G401 (cell line): Measurements from ENCODE around the gene PVRIG. TPM values are rescaled to one million over a fixed set of nuclear protein-coding genes. Genes with fewer than 3 reads are reported as not detected.
"Not testable (repeated sequence)": the region's sequence is repeated elsewhere in the genome, so short reads cannot be mapped to it uniquely, and the experiment has no call there.

ENCODE experiments used
- DNase-seq: peaks from one replicate; pipeline ENCODE4 v3.0.0-alpha.2; 2015; ENCODE audit warnings: low spot score
- in situ Hi-C: cut with HindIII; loops from 2 replicates; pipeline ENCODE4 v1.10.0; 2016; ENCODE audit warnings: low sequenced_read_pairs, mixed read lengths
- total RNA-seq: library from RNA; depleted of rRNA; stranded (reverse); fragments of >200 nt; shearing (Covaris generic); gene quantifications from 2 replicates; pipeline ENCODE4 v1.2.3, GENCODE V29; 2014

Gene PVRIG
- total RNA-seq, 1 experiment from 2014 or later, result not detected

DNA sequence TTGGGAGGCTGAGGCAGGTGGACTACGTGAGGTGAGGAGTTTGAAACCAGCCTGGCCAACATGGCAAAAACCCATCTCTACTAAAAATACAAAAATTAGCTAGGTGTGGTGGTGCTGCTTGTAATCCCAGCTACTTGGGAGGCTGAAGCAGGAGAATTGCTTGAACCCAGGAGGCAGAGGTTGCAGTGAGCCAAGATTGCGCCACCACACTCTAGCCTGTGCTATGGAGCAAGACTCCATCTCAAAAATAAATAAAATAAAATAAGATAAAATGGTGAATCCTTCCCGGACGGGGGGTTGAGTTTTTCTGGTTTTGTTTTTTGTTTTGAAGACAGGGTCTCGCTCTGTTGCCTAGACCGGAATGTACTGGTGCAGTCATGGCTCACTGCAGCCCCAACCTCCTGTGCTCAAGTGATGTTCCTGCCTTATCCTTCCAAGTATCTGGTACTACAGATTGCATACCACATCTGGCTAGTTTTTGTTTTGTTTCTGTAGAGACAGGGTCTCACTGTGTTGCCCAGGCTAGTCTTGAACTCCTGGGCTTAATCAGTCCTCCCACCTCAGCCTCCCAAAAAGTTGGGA is 27.4 kb upstream of the PVRIG start:
- in situ Hi-C loops, DNase-seq: not testable (repeated sequence)

DNA sequence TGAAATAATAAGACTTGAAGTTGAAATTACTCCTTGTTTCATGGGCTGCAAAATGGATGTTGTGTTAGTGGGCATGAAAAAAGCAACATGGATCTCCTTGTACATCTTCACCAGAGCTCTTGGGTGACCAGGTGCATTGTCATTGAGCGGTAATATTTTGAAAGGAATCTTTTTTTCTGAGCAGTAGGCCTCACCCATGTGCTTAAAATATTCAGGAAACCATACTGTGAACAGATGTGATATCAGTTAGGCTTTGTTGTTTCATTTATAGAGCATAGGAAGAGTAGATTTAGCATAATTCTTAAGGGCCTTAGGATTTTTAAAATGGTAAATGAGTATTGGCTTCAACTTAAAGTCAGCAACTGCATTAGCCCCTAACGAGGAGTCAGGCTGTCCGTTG is 26.8 kb upstream of the PVRIG start:
- in situ Hi-C loops, result no loop called here
- no peak for DNase-seq

DNA sequence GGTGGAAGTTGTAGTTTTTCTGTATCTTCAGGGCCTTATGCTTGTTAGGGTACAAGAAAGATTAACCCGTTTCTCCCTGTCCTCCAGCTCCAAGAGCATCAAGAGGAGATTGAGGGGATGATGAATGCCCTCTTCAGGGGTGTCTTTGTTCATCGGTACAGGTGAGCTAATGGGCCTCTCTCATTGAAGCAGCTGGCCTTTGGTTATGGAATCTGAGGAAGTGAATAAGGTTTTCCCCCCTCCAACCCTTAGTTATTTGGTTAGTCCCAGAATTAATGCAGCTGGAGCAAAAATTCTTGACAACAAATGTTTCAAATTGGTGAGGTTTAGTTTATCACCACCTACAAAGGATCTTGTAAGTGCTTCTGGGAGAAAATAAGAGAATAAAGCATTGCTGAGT is 24.5 kb upstream of the PVRIG start:
- DNase-seq, result no peak
- in situ Hi-C loops, result no loop called here

DNA sequence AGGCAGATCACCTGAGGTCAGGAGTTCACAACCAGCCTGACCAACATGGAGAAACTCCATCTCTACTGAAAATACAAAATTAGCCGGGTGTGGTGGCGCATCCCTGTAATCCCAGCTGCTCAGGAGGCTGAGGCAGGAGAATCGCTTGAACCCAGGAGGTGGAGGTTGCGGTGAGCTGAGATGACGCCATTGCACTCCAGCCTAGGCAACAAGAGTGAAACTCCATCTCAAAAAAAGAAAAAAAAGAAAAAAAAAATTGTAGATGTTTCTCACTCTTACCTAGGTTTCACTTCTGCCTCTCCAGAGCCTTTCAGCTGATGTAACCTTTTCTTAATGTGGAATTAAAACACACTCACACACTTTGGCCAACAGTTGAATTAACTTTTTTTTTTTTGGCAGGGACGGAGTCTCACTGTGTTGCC is 23.8 kb upstream of the PVRIG start:
- in situ Hi-C loops, result not testable (repeated sequence)

DNA sequence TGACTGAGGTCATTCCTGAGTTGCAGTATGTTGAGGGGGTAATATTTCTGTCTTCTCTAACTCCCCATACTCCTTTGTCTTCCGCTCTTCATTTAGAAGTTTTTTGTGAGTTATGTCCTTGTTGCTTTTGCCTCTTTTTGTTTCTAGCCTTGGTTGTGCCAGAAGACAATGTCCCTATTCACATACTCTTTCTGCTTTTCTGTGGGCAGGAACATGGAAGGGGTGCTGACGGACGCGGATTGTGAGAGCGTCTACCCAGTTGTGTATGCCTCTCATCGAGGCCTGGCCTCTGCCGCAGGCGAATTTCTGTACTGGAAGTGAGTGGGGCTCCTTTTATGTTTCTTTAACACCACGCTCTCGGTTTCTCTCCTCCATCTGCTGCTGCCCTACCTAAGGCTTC is 21.5 kb upstream of the PVRIG start:
- in situ Hi-C loops, result no loop called here

More for the DNA sequence above, 23.8 kb upstream of the PVRIG start:
- not testable (repeated sequence) for DNase-seq

DNA sequence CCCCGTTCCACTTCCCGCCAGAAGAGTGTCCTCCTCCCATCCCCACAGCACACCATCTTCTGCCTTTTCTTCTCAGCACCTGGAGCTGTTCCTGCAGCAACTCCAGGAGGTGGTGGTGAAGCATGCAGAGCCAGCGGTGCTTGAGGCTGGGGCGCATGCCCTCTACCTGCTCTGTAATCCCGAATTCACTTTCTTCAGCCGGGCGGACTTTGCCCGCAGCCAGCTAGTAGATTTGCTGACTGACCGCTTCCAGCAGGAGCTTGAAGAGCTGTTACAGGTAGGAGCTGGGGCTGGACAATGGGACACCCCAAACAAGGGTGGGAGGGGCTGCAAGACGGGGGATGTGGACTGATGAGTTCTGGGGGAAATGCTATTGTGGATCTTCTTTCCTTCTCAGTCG is 19.1 kb upstream of the PVRIG start:
- no peak for DNase-seq

More for the DNA sequence above, 21.5 kb upstream of the PVRIG start:
- no peak for DNase-seq

DNA sequence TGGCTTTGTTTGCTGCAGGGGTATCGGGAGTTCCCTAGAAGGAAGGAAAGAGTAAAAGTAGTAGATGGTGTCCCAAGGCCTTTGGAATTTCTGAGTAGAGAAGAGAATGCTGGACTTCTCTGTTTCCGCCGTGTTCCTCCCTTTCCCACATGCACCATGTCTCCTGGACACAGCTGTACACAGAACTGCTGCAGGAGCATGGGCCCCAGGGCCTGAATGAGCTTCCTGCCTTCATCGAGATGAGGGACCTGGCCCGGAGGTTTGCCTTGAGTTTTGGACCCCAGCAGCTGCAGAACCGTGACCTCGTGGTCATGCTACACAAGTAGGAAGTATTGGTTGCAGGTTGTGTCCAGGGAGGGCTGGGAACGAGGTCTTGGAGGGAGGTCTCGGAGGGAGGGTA is 15.3 kb upstream of the PVRIG start:
- DNase-seq, result no peak
- in situ Hi-C loops, result no loop called here

More for the DNA sequence above, 19.1 kb upstream of the PVRIG start:
- in situ Hi-C loops, result no loop called here

DNA sequence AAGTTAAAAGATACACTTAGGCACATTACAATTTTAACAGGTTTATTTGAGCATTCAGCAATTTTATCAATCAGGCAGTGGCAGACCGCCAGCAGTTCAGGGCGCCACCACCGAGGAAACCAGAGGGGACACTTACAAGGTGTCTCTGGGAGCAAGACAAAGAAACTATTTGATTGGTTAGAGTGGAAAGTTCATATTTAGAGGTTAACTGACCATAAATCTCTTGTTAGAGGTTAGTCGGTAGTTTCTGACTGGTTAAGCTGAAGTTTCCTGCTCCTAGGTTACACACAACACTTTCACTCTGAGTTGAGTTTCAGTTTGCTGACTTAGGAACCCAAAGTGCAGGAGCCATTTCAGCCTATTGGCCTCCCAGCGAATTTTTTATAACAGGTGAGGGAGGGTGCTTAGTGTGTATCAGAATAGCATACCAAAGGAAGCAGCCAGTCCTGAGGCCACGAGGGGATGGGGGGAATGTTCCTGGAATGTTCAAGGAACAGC is 10.8 kb upstream of the PVRIG start:
- no peak for DNase-seq
- in situ Hi-C loops, result no loop called here

DNA sequence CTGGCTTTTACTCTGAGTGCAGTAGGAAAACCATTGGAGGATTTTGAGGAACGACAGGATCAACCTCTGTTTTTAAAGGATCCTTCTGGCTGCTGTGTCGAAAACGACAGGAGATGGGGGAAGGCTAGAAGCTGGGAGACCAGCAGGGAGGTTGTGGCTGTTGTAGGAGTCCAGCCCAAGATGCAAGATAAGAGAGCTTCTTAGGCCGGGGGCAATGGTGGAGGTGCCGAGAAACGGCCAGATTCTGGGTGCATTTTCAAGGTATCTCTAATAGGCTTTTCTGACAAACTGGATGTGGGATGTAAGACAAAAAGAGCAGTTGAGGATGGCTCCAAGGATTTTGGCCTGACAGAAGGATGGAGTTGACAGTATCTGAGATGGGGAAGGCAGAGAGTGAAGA is 10.3 kb upstream of the PVRIG start:
- DNase-seq, result no peak
- in situ Hi-C loops, result no loop called here

DNA sequence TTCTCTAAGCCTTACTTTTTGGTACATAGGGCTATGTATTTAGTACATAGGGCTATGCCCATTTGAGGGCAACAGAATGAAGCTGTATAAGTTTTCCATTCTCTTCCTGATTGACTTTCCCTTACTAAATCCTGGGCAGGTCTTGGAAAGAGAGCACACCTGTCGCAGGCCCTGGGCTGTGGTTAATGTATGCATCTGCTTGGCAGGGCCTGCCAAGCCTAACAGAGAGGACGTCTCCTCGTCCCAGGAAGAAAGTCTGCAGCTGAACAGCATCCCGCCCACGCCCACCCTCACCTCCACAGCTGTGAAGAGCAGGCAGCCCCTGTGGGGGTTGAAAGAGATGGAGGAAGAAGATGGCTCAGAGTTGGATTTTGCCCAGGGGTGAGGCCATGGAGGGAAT is 8.9 kb upstream of the PVRIG start:
- no peak for DNase-seq
- in situ Hi-C loops, result no loop called here

DNA sequence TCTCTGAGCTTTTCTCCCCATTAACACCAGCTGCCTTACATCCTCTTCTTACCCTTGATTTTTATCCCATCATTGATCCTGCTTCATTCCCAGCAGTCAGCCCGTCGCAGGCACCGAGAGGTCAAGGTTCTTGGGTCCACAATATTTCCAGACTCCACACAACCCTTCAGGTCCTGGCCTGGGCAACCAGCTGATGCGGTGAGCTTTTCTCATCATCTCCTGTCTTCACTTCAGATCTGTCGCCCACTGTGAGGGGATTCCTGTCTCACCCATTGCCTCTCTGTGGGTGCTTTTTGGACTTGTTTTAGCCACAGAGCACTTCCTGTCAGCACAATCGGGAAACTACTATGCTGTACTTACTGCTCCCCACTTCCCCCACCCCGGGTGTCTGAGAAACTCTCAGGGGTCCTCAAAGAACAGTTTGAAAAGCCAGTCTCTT is 8.4 kb upstream of the PVRIG start:
- in situ Hi-C loops, result no loop called here
- no peak for DNase-seq

DNA sequence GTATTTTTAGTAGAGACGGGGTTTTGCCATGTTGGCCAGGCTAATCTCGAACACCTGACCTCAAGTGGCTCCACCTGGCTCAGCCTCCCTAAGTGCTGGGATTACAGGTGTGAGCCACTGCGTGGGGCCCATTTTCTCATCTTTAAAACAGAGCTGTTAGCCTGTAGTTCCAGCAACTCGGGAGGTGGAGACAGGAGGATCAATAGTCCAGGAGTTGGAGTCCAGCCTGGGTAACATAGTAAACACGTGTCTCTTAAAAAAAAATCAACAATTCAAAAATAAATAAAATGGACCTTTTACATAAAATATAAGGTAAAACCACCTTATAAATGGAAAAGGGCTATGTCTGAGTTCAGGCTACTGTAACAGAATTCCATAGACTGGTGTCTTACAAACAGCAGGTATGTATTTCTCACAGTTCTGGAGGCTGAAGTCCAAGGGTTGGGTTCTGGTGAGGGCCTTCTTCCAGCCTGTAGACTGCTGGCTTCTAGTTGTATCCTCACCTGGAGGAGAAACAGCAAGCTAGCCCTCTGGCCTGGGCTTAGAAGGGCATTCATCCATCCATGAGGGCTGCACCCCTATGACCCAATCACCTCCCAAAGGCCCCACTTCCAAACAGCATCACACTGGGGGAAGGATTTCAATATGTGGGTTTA is 7.0 kb upstream of the PVRIG start:
- no peak for DNase-seq
- in situ Hi-C loops, result no loop called here

DNA sequence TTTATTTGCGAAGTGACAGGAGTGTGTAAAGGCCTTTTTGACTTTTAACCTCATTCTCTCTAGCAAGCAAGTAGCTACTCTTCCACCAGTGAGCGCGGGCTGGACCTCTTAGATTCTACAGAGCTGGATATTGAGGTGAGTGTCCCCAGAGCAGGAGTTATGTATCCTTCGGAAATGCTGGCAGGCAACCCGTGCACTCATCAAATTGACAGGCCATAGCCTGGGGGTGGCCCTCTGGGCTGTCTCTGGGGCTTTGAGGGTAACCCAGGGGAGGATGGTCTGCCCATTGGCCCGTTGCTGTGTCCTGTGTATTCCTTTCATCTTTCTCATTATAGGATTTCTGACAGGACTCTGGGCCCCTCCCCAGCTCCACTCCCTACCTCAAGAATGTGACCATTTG is 6.1 kb upstream of the PVRIG start:
- DNase-seq, result no peak
- in situ Hi-C loops, result no loop called here

DNA sequence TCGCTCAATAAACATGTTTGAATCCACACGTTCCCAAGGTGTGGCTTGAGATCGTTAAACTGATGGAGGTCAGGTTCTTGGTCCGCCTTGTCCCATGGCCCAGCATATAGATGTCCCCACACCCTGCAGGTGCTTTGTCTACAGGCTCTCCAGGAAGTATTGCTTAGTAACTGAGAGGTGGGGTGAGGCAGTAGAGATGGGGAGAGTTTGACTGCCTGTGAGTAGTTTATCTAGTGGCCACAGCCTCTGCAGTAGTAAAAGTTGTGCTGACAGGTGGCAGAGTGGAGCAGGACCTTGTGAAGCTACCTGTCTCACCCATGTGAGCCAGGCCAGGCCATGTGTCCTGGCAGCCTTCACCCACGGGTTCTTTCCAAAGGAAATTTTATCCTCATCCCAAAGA is 5.4 kb upstream of the PVRIG start:
- DNase-seq, in situ Hi-C loops: not testable (repeated sequence)

DNA sequence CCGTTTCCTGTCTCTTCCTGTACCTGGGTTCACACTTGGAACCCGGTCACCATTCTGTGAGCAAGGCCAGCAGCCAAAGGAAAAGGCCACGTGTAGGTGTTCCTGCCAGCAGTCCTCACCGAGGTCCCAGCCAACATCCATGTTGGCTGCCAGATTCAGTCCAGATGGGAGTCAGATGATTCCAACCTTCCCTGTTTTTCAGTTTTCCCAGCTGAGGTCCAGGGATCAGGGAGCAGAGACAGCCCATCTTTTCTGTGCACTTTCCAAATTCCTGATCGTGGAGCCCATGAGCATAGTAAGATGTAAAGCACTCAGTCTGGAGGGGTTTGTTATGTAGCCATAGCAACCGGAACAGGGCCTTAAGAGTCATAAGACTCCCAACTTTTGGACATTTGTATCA is 3.9 kb upstream of the PVRIG start:
- peak; percentile 95 for DNase-seq
- in situ Hi-C loops, result no loop called here

DNA sequence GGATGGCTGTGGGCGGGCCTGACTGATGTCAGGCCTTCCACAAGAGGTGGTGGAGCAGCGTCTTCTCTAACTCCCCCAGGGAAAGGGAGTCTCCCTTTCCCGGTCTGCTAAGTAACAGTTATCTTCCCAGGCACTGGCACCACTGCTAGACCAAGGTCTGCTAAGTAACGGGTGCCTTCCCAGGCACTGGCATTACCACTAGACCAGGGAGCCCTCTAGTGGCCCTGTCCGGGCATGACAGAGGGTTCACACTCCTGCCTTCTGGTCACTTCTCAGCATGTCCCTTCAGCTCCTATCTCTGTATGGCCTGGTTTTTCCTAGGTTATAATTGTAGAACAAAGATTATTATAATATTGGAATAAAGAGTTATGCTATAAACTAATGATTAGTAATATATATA is 1.8 kb upstream of the PVRIG start:
- in situ Hi-C loops, result not testable (repeated sequence)
- peak; percentile 74 for DNase-seq

DNA sequence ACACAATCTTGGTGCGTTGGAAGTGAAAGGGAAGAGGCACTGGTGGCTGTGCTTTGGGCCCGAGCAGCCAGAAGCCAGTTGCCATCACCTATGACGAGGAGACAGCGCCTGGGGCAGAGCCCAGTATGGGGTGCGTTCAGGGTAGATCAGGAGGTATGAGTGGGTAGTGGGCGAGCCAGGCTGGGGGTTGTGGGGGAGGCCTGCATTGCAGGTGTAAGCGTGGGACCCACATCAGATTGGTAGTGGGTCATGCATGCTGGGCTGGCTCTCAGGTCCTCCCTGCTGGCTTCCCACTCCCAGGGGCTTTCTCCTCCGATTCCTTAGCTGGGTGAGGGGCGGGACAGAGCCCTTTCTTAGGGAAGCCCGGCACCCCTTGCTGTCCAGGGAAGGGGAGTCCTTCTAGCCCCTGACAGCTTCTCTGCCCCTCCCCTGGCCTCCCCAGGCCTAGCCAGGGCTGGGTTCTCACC is 445 bp upstream of the PVRIG start:
- in situ Hi-C loops, result no loop called here
- DNase-seq, result no peak

DNA sequence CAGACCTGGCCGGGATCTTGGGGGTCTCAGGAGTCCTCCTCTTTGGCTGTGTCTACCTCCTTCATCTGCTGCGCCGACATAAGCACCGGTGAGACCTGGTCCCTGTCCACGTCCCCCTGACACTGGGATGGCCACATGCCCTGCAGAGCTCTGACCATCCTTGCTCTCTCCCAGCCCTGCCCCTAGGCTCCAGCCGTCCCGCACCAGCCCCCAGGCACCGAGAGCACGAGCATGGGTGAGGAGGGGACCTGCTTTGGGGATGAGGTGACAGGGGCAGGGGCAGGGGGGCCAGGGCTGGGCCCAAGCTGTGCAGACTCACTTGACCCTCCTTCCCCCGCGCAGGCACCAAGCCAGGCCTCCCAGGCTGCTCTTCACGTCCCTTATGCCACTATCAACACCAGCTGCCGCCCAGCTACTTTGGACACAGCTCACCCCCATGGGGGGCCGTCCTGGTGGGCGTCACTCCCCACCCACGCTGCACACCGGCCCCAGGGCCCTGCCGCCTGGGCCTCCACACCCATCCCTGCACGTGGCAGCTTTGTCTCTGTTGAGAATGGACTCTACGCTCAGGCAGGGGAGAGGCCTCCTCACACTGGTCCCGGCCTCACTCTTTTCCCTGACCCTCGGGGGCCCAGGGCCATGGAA is 959 bp downstream of the PVRIG start:
- DNase-seq, result no peak
- in situ Hi-C loops, result no loop called here

DNA sequence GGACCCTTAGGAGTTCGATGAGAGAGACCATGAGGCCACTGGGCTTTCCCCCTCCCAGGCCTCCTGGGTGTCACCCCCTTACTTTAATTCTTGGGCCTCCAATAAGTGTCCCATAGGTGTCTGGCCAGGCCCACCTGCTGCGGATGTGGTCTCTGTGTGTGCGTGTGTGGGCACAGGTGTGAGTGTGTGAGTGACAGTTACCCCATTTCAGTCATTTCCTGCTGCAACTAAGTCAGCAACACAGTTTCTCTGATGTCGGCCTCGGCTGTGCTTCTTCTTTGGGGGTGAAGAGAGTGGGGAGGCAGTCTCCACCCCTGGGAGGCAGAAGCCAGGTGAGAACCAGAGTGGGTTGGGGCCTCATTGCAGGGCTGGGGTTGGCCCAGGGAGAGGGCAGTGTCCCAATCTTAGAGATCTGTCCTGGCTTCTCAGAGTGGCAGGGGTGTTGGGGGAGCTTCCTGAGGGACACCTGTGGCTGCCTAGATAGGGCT is 1.5 kb downstream of the PVRIG start:
- in situ Hi-C loops, result no loop called here
- no peak for DNase-seq

DNA sequence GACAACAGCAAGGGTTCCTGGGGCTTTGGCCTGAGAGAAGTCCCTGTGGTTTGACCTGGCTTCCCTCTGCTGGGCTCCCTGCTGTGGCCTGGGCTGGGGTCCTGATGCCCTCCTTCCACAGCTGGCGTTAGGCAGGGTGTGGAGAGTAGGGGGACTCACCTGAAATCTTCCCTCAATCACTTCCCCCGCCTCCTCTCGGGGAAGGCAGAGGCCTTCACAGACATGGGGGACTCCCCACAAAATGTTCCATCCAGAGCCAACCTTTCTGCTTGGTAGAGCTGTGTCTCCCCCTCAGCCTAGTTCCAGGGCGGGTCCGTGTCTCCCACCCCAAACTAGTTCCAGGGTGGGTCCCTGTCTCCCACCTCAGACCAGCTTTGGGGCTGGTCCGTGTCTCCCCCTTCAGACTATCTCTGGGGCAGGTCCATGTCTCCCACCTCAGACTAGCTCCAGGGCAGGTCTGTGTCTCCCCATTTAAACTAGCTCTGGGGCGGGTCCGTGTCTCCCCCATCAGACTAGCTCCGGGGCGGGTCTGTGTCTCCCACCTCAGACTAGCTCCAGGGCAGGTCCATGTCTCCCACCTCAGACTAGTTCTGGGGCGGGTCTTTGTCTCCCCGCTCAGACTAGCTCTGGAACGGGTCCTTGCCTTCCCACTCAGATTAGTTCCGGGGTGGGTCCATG is 2.2 kb downstream of the PVRIG start:
- no peak for DNase-seq
- in situ Hi-C loops, result no loop called here
